Upper lobe of right lung (tissue), 1 donor: ENCODE measurements around the gene AASDHPPT. TPM values are rescaled to one million over a fixed set of nuclear protein-coding genes. Genes with fewer than 3 reads are reported as not detected.
A peak's percentile ranks its signal among the peaks of the same experiment; 100 is the strongest.

ENCODE experiments used
- ATAC-seq: fragments of 200-7000 bp; cut with Tn5 transposase; one replicate; pipeline ENCODE4 v1.9.1; 2020; ENCODE audit warnings: mild to moderate bottlenecking, moderate library complexity
- DNase-seq: peaks from one replicate; pipeline ENCODE4 v3.0.0-alpha.2; 2020
- H3K27ac ChIP-seq: fragments of 200-600 bp; one replicate; pipeline ENCODE4 v1.8.0; 2022
- H3K27me3 ChIP-seq: fragments of 200-600 bp; one replicate; pipeline ENCODE4 v1.8.0; 2022; ENCODE audit warnings: mild to moderate bottlenecking
- H3K36me3 ChIP-seq: fragments of 200-600 bp; one replicate; pipeline ENCODE4 v1.8.0; 2022
- H3K4me1 ChIP-seq: fragments of 200-600 bp; one replicate; pipeline ENCODE4 v1.8.0; 2022
- H3K4me3 ChIP-seq: fragments of 200-600 bp; one replicate; pipeline ENCODE4 v1.8.0; 2022; ENCODE audit warnings: mild to moderate bottlenecking
- H3K9me3 ChIP-seq: fragments of 200-600 bp; one replicate; pipeline ENCODE4 v1.8.0; 2022
- intact Hi-C: fragments of 100-400 bp; cut with DNase I; formaldehyde crosslinking; loops from one replicate; pipeline ENCODE4 v1.11.0; 2022
- long read RNA-seq: library from polyadenylated mRNA; unstranded; transcript quantifications from one replicate; pipeline ENCODE4 v2.0.0, GENCODE V29; 2021
- total RNA-seq: library from RNA; stranded (reverse); fragmentation: NEBNext Ultra II Directional; extraction: Animal tissue kit (Norgen Biotek cat#: 25700); gene quantifications from one replicate; pipeline ENCODE4 v1.2.1, GENCODE V29; 2021
- TF ChIP-seq, protein P1 (sequence below): fragments of 200-600 bp; IDR thresholded peaks from one replicate; pipeline ENCODE4 v1.8.0; 2022; ENCODE audit warnings: antibody characterized with exemption
- donor health status: DM: no; HTN: yes; CAD: no; lungs with severe emphysema.

Gene AASDHPPT, protein sequence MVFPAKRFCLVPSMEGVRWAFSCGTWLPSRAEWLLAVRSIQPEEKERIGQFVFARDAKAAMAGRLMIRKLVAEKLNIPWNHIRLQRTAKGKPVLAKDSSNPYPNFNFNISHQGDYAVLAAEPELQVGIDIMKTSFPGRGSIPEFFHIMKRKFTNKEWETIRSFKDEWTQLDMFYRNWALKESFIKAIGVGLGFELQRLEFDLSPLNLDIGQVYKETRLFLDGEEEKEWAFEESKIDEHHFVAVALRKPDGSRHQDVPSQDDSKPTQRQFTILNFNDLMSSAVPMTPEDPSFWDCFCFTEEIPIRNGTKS
- 27.4 TPM for total RNA-seq
- long read RNA-seq, transcript AASDHPPT-201 (6 exons, 2,955 nt), result major isoform, 89 of 93 reads
- long read RNA-seq, partial matches to known transcripts, result 1 of 93 reads
- long read RNA-seq, other reads (novel, unspliced or antisense), result 2 of 93 reads

DNA sequence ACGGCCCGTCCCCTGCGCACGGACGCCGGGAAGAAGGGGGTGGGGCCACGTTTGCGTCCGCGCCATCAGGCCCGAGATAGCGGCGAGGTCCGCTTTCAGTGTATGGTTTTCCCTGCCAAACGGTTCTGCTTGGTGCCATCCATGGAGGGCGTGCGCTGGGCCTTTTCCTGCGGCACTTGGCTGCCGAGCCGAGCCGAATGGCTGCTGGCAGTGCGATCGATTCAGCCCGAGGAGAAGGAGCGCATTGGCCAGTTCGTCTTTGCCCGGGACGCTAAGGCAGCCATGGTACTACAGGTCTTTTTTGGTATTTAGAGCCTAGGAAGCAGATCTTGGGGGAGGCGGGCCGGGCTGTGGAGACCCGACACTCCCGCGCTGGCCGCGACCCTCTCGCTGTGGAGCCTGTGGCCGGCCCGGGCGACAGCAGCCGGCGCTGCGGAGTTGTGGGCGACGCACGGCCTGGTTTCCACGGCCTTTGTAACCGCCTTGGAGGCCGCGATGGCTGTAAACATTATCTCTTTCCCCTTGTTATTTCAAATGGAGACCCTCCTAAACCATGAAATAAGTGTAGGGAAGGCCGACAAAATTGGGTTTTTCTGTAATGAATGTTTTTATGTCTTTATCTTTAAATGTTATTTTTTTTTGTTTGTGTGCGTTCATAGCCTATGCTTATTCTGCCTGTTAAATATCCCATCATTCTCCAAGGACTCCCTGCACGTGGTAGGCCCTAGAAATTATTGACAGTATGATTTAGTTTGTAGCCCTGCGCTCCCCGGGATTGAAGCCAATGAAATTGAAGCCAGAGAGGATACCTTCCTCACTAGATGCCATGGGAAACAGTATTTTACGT lies at the start of gene AASDHPPT:
Gene AASDHPPT (plus strand): TSS at position 54 of the 847 bp plus-strand sequence. CDS start 49 bp downstream, at position 103.
- TF ChIP-seq, protein P1, sequence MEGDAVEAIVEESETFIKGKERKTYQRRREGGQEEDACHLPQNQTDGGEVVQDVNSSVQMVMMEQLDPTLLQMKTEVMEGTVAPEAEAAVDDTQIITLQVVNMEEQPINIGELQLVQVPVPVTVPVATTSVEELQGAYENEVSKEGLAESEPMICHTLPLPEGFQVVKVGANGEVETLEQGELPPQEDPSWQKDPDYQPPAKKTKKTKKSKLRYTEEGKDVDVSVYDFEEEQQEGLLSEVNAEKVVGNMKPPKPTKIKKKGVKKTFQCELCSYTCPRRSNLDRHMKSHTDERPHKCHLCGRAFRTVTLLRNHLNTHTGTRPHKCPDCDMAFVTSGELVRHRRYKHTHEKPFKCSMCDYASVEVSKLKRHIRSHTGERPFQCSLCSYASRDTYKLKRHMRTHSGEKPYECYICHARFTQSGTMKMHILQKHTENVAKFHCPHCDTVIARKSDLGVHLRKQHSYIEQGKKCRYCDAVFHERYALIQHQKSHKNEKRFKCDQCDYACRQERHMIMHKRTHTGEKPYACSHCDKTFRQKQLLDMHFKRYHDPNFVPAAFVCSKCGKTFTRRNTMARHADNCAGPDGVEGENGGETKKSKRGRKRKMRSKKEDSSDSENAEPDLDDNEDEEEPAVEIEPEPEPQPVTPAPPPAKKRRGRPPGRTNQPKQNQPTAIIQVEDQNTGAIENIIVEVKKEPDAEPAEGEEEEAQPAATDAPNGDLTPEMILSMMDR, result no peak
- no peak for DNase-seq
- peak within 1 kb of the TSS; percentile 87 for H3K4me3 ChIP-seq
- H3K27ac ChIP-seq, result peak within 1 kb of the TSS; percentile 96
- peaks cover 28% of the 10 kb centered on the region for H3K36me3 ChIP-seq
- H3K4me1 ChIP-seq, result peaks cover 45% of the 10 kb centered on the region
- no peaks in the 10 kb centered on the region for H3K27me3 ChIP-seq
- no peaks in the 10 kb centered on the region for H3K9me3 ChIP-seq
- intact Hi-C loops, result no loop called here
- peak; percentile 30 for ATAC-seq

DNA sequence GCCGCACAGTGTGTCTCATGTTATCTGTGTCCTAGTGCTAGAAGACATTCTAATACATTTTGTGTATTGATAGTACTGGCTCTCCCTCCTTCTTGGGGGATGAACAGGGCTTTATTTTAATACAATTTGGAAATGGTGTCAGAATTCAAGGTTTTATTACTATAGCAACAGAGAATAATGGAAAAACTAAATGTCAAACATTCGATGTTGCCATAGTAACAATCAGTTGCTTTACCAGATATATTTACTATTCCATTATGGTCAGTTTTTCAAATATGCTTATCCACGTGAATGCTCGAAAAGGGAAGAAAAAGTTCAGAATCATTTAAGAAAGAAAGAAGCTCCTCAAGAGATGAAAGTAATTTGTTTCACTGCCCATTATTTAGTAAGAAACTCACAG lies 46.9 kb upstream of the AASDHPPT start:
- Histone ChIP-seq H3K4me3 (no peak overlapping the region), H3K9me3 (no peaks in the 10 kb centered on the region), H3K4me1 (no peaks in the 10 kb centered on the region), H3K36me3 (no peaks in the 10 kb centered on the region), H3K27me3 (no peaks in the 10 kb centered on the region), H3K27ac (no peak overlapping the region)
- intact Hi-C loops, result no loop called here
- no peak for ATAC-seq
- TF ChIP-seq, protein P1, result no peak
- DNase-seq, result no peak

DNA sequence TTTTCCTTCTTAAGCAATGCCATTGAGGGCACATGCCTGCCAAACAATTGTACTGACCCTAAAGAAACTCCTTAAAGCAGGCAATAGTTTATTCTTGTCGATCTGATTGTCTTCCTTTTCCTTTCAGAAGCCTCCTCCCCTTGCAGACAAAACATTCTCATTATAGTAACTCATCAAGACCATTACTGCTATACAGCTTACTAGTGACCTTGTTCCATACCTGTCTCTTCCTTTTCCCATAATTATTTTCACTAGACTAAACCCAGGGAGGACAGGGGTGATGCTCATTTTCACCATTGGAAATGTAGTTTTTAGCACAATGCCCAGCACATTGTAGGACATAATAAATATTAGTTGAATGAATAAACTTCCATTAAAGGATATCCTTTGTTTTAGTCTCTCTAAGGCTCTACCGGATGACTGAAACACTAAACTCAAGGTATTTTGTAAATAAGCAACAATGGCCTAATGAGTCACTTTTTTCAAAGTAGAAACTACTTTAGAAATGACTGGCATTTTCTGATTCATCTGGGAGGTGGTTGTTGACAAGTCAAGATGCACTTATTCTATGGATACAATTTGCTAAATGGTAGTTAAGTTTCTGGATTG lies 46.2 kb upstream of the AASDHPPT start:
- intact Hi-C loops, result no loop called here
- ATAC-seq (no peak), DNase-seq (no peak)
- Histone ChIP-seq H3K9me3 (no peaks in the 10 kb centered on the region), H3K36me3 (no peaks in the 10 kb centered on the region), H3K4me3 (no peak overlapping the region), H3K27ac (no peak overlapping the region), H3K27me3 (no peaks in the 10 kb centered on the region), H3K4me1 (no peaks in the 10 kb centered on the region)
- TF ChIP-seq, protein P1, result no peak

DNA sequence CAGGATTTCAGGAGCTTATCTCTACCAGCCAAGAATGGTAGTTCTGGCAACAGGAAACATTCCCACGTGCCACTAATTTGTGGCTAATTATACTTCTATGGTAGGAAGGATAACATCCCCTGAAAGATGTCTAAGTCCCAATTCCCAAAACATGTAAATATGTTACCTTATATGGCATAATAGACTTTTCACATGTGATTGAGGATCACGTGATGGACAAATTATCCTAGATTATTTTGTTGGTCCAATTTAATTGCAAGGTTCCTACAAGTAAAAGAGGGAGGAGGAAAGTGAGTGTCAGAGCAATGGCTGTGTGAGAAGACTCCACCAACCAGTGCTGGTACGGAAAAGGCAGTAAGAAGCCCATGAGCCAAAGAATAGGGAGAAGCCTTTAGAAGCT lies 45.5 kb upstream of the AASDHPPT start:
- Histone ChIP-seq H3K27ac (no peak overlapping the region), H3K36me3 (no peaks in the 10 kb centered on the region), H3K9me3 (no peaks in the 10 kb centered on the region), H3K27me3 (no peaks in the 10 kb centered on the region), H3K4me1 (no peaks in the 10 kb centered on the region), H3K4me3 (no peak overlapping the region)
- DNase-seq (no peak), ATAC-seq (no peak)
- TF ChIP-seq, protein P1, result no peak
- intact Hi-C loops, result no loop called here

DNA sequence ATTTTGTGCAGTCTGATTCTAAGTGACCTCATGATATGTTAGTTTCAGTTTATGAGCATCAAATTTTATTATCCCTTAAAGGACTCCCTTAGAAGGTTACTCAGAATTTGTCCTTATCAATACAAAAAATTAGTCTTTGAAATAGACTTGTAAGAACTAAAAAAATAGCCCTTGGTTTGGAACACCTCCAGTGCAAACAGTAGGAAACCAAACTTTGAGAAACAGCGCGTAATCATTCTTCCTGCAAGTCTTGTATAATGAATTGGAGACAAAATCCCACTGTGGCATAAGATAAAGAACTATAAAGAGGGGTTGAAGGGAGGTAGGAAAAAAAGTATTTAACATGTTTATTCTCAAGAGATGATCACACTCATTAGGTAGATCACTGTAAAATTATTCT lies 44.6 kb upstream of the AASDHPPT start:
- ATAC-seq, result no peak

More for the DNA sequence above, 44.6 kb upstream of the AASDHPPT start:
- TF ChIP-seq, protein P1, result no peak
- intact Hi-C loops, result no loop called here
- no peak for DNase-seq
- Histone ChIP-seq H3K4me1 (no peaks in the 10 kb centered on the region), H3K36me3 (no peaks in the 10 kb centered on the region), H3K9me3 (no peaks in the 10 kb centered on the region), H3K4me3 (no peak overlapping the region), H3K27me3 (no peaks in the 10 kb centered on the region), H3K27ac (no peak overlapping the region)
